Measurements from ENCODE around the gene DDX1. TPM values are rescaled to one million over a fixed set of nuclear protein-coding genes. Genes with fewer than 3 reads are reported as not detected.

DDX1 gene
- total RNA-seq, 2 experiments from 2014 or later: 42.7 to 91.8 TPM

GRCh38 chr2:15562354-15563031, 29.2 kb upstream of the DDX1 start:
- POLR2A ChIA-PET: interaction anchor here (0.6 to 1.6 kb wide), 7 partner anchors 9 to 565 kb away, joined by 3 to 9 read pairs (median 6); no protein-coding TSS in a partner anchor
- H3K4me3 ChIP-seq (ENCODE audit: low read depth, low read length, poor library complexity, severe bottlenecking): no peak overlapping the region
- peak overlapping the region; percentile 89; the same call in 1 of the 2 replicates for H3K4me2 ChIP-seq (ENCODE audit: low read length)
- no peaks in the 10 kb centered on the region for H4K20me1 ChIP-seq (ENCODE audit: insufficient read depth, low read length)
- peaks cover 16% of the 10 kb centered on the region for H3K4me1 ChIP-seq (ENCODE audit: insufficient read depth, low read length, poor library complexity, severe bottlenecking)
- peaks cover 17% of the 10 kb centered on the region for H3K79me2 ChIP-seq (ENCODE audit: insufficient read depth, low read depth, low read length)
- H3K9me2 ChIP-seq (ENCODE audit: insufficient read depth, low read length): no peaks in the 10 kb centered on the region
- H3K9me3 ChIP-seq (ENCODE audit: low read length): no peaks in the 10 kb centered on the region
- H3K36me3 ChIP-seq (ENCODE audit: insufficient read depth, low read length): no peaks in the 10 kb centered on the region
- intact Hi-C loops (cut with micrococcal nuclease; ENCODE audit: unreplicated experiment): no loop called here
- TF ChIP-seq EZH2phosphoT487 (IDR thresholded peaks at IDR 0.05; ENCODE audit: borderline replicate concordance, low read depth, low read length) (no peak), CTCF (conservative IDR thresholded peaks at IDR 0.05; ENCODE audit: low read length) (no peak)
- no TSS peak for BruUV-seq (replicated peaks)
- peak overlapping the region; percentile 100; the same call in 1 of the 2 replicates for H2AFZ ChIP-seq (ENCODE audit: low read length)
- no peak overlapping the region for H3K27ac ChIP-seq (ENCODE audit: low read depth, low read length, poor library complexity, severe bottlenecking)
- CTCF ChIA-PET (ENCODE audit: unreplicated experiment): no interaction called here
- no peak for DNase-seq (ENCODE audit: low spot score)

DNA sequence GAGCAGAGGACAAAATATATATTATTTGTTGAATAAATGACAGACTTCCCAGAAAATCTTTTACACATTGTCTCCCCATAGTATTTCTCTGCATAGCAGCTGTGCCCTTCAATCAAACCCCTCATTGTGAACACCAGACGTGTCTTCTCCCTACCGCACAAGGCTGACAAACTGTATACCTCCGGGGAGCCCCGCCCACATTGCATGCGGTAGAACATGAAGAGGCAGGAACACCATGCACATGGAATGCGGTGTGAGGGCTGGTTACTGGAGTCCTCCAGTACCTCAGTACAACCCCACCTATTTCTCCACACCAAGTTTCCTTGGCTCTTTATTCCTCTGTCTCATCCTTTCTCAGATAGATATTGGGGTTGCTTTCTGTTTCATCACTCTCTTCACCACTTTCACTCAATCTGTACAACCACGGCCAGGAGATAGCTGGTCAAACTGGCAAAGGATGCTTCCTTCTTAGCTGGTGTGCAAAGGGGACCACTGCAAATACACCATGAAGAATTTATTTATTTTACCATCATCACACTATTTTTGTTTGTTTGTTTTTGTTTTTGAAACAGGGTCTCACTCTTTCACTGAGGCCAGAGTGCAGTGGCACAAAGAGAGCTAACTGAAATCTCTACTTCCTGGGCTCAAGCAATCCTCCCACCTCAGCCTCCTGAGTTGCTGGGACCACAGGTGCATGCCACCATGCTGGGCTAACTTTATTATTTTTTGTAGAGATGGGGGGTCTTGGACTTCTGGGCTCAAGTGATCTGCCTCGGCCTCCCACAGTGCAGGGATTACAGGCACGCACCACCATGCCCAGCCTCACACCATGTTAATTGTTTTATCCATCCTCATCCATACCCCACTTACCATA, 28.2 kb upstream of the DDX1 start:
- POLR2A ChIA-PET: interaction anchor here (0.7 kb wide), 1 partner anchor 13 kb away, joined by 3 read pairs; no protein-coding TSS in a partner anchor
- no peaks in the 10 kb centered on the region for H3K36me3 ChIP-seq (ENCODE audit: insufficient read depth, low read length)
- H4K20me1 ChIP-seq (ENCODE audit: insufficient read depth, low read length): no peaks in the 10 kb centered on the region
- peaks cover 16% of the 10 kb centered on the region for H3K4me1 ChIP-seq (ENCODE audit: insufficient read depth, low read length, poor library complexity, severe bottlenecking)
- intact Hi-C loops (cut with micrococcal nuclease; ENCODE audit: unreplicated experiment): no loop called here
- H3K27ac ChIP-seq (ENCODE audit: low read depth, low read length, poor library complexity, severe bottlenecking): no peak overlapping the region
- TF ChIP-seq CTCF (conservative IDR thresholded peaks at IDR 0.05; ENCODE audit: low read length) (no peak), EZH2phosphoT487 (IDR thresholded peaks at IDR 0.05; ENCODE audit: borderline replicate concordance, low read depth, low read length) (no peak)
- H2AFZ ChIP-seq (ENCODE audit: low read length): no peak overlapping the region
- peaks cover 17% of the 10 kb centered on the region for H3K79me2 ChIP-seq (ENCODE audit: insufficient read depth, low read depth, low read length)
- H3K9me2 ChIP-seq (ENCODE audit: insufficient read depth, low read length): no peaks in the 10 kb centered on the region
- no peaks in the 10 kb centered on the region for H3K9me3 ChIP-seq (ENCODE audit: low read length)
- BruUV-seq (replicated peaks): no TSS peak
- no peak overlapping the region for H3K4me2 ChIP-seq (ENCODE audit: low read length)
- no peak overlapping the region for H3K4me3 ChIP-seq (ENCODE audit: low read depth, low read length, poor library complexity, severe bottlenecking)
- DNase-seq (ENCODE audit: low spot score): no peak
- CTCF ChIA-PET (ENCODE audit: unreplicated experiment): no interaction called here
